GM12891 (cell line): ENCODE data around the gene GSTM2.

Source experiments
- POLR2A ChIP-seq: IDR thresholded peaks from 2 replicates; pipeline ENCODE4 v1.6.1; 2011; ENCODE audit warnings: low read depth, low read length, control low read depth
- POLR2AphosphoS5 ChIP-seq: IDR thresholded peaks from 2 replicates; pipeline ENCODE4 v1.6.1; 2011; ENCODE audit warnings: low read depth, low read length, control low read depth
- POU2F2 ChIP-seq: IDR thresholded peaks from 2 replicates; pipeline ENCODE4 v1.6.1; 2011; ENCODE audit warnings: low read depth, mild to moderate bottlenecking, control low read depth, low read length, moderate library complexity
- SPI1 ChIP-seq: IDR thresholded peaks from 2 replicates; pipeline ENCODE4 v1.6.1; 2011; ENCODE audit warnings: low read depth, low read length, control low read depth
- TAF1 ChIP-seq: IDR thresholded peaks from 2 replicates; pipeline ENCODE4 v1.6.1; 2011; ENCODE audit warnings: low read depth, low read length, control low read depth

DNA sequence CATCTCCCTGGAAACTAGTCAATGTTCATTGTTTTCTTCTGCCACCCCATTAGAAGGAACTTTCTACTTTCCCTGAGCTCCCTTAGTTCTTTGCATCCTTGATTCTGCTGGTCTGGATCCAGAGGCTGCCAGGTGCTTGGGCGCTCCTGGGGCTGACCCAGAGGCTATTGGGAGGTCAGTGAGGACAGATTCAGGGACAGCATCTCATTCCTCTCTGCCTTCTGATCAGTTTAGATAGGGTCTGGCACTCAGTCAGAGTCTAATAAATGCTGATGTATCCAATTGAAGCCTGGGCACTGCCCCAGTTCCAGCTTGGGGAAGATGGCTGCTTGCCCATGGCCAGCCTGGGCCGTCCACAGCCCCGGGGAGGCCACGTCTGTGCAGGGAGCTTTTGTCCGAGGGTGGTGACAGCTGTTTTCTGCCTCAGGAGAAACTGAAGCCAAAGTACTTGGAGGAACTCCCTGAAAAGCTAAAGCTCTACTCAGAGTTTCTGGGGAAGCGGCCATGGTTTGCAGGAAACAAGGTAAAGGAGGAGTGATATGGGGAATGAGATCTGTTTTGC, 22.1 kb downstream of the GSTM2 start:
- TF ChIP-seq POLR2AphosphoS5 (no peak), POLR2A (no peak), TAF1 (no peak), POU2F2 (no peak), SPI1 (no peak)
